C4-2B (cell line): ENCODE data around the gene GRAMD4.

Experiments
- ZFX ChIP-seq: fragments of 450-650 bp; IDR thresholded peaks from 2 replicates; pipeline ENCODE4 v1.6.1; 2017
- TF ChIP-seq, protein P1 (sequence below): fragments of 450-650 bp; conservative IDR thresholded peaks from 2 replicates; pipeline ENCODE4 v1.5.1; 2017; ENCODE audit warnings: mild to moderate bottlenecking

DNA sequence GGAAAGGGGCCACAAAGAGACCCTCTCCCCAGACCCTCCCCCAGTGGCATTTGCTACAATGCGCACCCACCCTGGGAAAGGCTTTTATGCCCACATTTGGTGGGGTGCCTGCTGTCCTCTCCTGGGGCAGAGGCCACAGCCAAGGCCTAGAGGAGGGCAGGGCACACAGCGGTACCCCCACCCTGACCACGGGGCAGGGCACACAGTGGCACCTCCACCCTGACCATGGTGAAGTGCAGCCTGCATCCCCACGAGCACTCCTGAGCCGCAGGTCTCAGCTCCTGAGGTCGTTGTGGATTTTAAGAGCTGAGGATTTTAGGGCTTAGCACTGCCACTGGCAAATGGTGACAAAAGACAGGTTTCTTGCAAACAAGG lies 83.8 kb downstream of the GRAMD4 start:
- TF ChIP-seq, protein P1, sequence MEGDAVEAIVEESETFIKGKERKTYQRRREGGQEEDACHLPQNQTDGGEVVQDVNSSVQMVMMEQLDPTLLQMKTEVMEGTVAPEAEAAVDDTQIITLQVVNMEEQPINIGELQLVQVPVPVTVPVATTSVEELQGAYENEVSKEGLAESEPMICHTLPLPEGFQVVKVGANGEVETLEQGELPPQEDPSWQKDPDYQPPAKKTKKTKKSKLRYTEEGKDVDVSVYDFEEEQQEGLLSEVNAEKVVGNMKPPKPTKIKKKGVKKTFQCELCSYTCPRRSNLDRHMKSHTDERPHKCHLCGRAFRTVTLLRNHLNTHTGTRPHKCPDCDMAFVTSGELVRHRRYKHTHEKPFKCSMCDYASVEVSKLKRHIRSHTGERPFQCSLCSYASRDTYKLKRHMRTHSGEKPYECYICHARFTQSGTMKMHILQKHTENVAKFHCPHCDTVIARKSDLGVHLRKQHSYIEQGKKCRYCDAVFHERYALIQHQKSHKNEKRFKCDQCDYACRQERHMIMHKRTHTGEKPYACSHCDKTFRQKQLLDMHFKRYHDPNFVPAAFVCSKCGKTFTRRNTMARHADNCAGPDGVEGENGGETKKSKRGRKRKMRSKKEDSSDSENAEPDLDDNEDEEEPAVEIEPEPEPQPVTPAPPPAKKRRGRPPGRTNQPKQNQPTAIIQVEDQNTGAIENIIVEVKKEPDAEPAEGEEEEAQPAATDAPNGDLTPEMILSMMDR: no peak
- no peak for TF ChIP-seq ZFX
